ENCODE data around the gene ST6GALNAC2.

- TF ChIP-seq, protein P1, sequence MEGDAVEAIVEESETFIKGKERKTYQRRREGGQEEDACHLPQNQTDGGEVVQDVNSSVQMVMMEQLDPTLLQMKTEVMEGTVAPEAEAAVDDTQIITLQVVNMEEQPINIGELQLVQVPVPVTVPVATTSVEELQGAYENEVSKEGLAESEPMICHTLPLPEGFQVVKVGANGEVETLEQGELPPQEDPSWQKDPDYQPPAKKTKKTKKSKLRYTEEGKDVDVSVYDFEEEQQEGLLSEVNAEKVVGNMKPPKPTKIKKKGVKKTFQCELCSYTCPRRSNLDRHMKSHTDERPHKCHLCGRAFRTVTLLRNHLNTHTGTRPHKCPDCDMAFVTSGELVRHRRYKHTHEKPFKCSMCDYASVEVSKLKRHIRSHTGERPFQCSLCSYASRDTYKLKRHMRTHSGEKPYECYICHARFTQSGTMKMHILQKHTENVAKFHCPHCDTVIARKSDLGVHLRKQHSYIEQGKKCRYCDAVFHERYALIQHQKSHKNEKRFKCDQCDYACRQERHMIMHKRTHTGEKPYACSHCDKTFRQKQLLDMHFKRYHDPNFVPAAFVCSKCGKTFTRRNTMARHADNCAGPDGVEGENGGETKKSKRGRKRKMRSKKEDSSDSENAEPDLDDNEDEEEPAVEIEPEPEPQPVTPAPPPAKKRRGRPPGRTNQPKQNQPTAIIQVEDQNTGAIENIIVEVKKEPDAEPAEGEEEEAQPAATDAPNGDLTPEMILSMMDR (conservative IDR thresholded peaks at IDR 0.05; ENCODE audit: low read length) = no peak
- TF ChIP-seq EZH2phosphoT487 (IDR thresholded peaks at IDR 0.05; ENCODE audit: borderline replicate concordance) = no peak
These were observed 54.1 kb downstream of the ST6GALNAC2 start for GRCh38 chr17:76531486-76532038.

Data from Loucy (cell line).